Measurements from ENCODE around the gene NTS.
A peak's percentile ranks its signal among the peaks of the same experiment; 100 is the strongest.

NTS gene

GRCh38 chr12:85874031-85874461 is at the start of gene NTS:
Gene NTS (plus strand): TSS chr12:85874295. CDS start chr12:85874404, 109 bp downstream.
- H3K4me3 ChIP-seq (ENCODE audit: low read depth, low read length) = no peak within 1 kb of the TSS

DNA sequence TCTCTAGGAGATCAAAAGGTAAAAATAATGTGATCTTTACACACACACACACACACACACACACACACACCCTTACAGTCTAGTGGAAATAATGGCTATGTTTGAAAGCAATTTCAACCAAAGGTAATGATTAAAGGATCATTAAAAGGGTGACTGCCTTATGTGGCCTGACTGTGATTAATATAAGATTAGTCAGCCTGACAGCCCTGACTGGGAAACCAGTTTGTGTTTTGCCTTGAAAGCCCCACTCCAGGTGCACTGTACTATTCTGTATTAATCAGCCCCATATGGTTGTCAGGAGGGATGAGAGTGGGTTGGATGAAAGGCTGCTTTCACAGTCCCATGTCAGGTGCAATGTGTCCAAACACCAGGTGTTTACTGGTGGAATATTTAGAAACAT is 48.3 kb upstream of the NTS start:
- no peak overlapping the region for H3K4me3 ChIP-seq (ENCODE audit: low read depth, low read length)

DNA sequence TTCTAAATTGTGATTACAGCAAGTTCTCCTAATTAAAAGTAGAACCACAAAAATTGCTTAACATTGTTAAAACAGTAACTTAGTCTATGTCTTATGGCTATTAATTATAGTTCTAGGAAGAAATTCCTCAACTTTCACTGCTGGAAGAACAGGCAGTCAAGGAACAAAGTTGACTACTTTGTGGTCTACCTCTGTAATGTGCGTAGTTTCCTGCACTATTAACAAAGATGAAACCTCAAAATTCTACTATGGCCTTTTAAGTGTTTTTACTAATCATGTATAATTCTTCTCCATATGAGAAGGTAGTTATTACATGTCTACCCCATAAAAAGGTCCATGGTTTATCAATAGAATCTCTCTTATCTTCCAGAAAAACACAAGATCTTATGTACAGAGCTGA is 45.5 kb upstream of the NTS start:
- no peak overlapping the region for H3K4me3 ChIP-seq (ENCODE audit: low read depth, low read length)

DNA sequence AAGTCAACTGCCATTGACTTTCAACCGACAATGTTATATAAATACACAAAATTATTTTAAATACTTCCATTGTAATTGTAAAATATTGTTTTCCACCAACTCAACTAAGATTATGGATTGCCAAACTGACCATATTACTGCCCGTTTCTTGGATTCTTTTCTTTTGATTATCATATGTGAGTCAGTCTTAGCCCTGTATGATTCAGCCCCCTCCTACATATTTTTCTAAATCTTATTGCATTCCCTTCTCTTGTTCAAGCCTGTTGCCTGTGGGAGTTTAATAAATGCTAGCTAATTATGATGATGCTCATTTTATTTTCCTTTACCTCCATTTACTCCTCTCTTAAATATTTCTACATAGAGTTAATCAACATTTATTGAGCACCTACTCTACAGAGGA is 44.7 kb upstream of the NTS start:
- H3K4me3 ChIP-seq (ENCODE audit: low read depth, low read length) = no peak overlapping the region

DNA sequence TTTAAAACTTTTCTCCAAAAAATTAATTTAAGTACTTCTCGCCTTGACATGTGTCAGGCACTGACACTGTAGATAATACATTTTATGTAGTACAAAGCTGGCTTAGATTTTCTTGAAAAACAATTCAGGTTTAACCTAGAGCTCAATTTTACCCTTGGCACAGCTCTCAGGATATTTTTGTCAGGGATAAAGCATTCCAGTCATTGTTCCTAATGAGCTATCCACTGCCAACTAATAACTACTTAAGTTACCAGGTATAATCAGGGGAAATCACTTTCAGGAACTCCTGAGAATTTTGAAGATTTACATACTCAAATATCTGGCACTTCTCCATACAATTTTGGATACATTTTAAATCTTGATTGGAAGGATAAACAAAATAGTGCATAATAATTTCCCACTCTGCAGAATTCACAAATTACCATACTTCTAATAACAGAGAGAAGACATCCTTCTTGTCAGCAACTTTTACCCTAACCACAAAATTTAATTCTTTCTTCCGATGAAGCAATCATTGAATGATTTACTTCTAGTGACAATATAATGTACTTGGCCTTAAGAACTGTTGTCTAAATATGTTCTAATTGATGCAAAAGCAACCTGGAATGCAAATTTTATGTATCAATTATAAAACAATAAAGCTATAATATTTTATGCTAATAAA is 42.6 kb upstream of the NTS start:
- no peak overlapping the region for H3K4me3 ChIP-seq (ENCODE audit: low read depth, low read length)

GRCh38 chr12:85833579-85833978 is 40.5 kb upstream of the NTS start:
- H3K4me3 ChIP-seq (ENCODE audit: low read depth, low read length) = no peak overlapping the region

- no peak overlapping the region for H3K4me3 ChIP-seq (ENCODE audit: low read depth, low read length)
Measured at GRCh38 chr12:85834378-85834777, 39.7 kb upstream of the NTS start.

- peak overlapping the region; percentile 18 for H3K4me3 ChIP-seq (ENCODE audit: low read depth, low read length)
Measured at GRCh38 chr12:85835426-85836196, 38.5 kb upstream of the NTS start.

- H3K4me3 ChIP-seq (ENCODE audit: low read depth, low read length) = peak within 1 kb of the TSS; percentile 18
Measured at GRCh38 chr12:85836197-85837090, 37.7 kb upstream of the NTS start, which contains the start of gene RASSF9. Gene RASSF9 (minus strand): TSS chr12:85836409. CDS start chr12:85836201, 208 bp downstream.

DNA sequence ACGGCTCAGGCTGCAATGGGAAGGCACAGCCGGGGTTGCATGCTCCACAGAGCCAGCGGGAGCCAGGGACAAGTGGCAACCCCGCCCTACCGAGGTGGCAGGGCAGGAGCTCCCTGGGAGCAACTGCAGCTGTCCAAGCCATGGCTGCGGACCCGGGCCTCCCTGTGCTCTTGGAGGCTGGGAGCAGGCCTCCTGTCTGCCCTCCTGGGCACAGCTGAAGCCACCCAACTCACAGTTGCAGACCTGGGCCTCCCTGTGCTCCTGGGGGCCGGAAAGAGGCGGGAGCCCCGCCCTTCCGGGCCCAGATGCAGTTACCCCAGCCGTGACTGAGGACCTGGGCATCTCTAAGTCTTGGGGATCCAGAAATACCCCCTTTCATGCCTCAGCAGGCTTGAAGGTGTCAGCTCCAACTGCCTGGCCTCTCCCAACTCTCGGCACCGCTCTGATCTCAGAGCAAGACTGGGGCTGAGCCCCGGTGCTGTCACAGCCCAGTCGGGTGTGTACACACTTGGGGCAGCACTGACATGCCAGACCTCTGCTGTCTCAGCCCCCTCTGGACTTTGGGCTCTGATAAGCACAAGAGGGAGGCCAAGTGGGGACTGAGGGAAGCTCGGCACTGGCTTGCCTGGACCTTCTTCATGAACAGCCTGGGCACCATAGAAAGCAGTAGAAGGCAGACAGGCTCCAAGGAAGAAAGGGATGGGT is 30.3 kb upstream of the NTS start:
- H3K4me3 ChIP-seq (ENCODE audit: low read depth, low read length) = no peak overlapping the region

DNA sequence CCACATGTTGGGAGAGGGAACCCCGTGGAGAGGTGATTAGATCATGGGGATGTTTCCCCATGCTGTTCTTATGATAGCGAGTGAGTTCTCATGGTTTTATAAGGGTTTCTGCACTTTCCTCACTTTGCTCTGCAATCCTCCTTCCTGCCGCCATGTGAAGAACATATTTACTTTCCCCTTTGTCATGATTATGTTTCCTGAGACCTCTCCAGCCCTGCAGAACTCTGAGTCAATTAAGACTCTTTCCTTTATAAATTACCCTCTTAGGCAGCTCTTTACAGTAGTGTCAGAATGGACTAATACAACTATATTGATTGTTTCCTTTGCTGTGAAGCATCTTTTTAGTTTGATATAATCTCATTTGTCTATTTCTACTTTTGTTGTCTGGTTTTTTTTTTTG is 24.8 kb upstream of the NTS start:
- no peak overlapping the region for H3K4me3 ChIP-seq (ENCODE audit: low read depth, low read length)

GRCh38 chr12:85855305-85855704 is 18.8 kb upstream of the NTS start:
- H3K4me3 ChIP-seq (ENCODE audit: low read depth, low read length) = no peak overlapping the region

DNA sequence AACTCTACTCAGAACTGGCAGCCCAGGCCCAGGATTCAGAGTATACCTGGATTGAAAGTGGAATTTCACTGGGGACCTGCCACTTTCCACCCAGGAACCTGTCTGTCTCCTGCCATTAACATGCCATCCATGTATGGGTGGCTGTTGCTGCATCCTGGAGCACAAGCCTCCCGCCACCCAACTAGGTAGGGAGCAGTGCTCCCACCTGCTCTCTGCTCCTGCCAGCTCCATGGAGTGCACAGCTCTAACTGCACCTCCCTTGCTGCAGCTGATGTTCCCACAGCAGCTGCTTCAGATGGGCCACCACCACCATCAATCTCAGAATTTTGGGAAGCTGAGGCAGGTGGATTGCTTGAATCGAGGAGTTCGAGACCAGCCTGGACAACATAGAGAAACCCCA is 17.1 kb upstream of the NTS start:
- no peak overlapping the region for H3K4me3 ChIP-seq (ENCODE audit: low read depth, low read length)

- no peak overlapping the region for H3K4me3 ChIP-seq (ENCODE audit: low read depth, low read length)
Measured at GRCh38 chr12:85865890-85866289, 8.2 kb upstream of the NTS start.

- no peak overlapping the region for H3K4me3 ChIP-seq (ENCODE audit: low read depth, low read length)
Measured at GRCh38 chr12:85866986-85867776, 6.9 kb upstream of the NTS start.

GRCh38 chr12:85872497-85873091 is 1.5 kb upstream of the NTS start:
- no peak overlapping the region for H3K4me3 ChIP-seq (ENCODE audit: low read depth, low read length)

- H3K4me3 ChIP-seq (ENCODE audit: low read depth, low read length) = no peak overlapping the region
Measured at GRCh38 chr12:85877459-85877858, 3.4 kb downstream of the NTS start.

GRCh38 chr12:85883763-85884162 is 9.7 kb downstream of the NTS start:
- no peak overlapping the region for H3K4me3 ChIP-seq (ENCODE audit: low read depth, low read length)

DNA sequence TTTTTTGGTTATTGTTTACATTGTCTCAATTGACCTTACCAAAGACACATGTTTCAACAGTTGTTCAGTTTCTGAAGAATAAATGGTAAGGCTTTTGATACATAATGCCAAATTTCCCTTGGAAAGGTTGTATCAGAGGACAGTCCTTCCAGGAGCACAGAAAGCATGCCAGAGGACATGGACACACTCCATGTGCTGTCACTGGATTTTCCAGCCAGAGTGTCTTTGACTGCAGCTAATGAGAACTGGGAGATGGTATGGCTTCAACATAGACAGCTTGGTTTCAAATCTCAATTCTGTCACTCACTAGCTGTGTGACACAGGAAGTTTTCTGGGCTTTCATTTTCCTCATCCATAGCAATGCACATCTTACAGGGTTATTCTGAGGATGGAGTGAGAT is 20.6 kb downstream of the NTS start:
- H3K4me3 ChIP-seq (ENCODE audit: low read depth, low read length) = no peak overlapping the region

Measured in iPS-11a (cell line).